Lung (tissue), 12 donors: ENCODE data around the gene GLCE. TPM values are rescaled to one million over a fixed set of nuclear protein-coding genes. Genes with fewer than 3 reads are reported as not detected.
A peak's percentile ranks its signal among the peaks of the same experiment; 100 is the strongest.

ENCODE experiments used
- ATAC-seq: fragments of 200-7000 bp; cut with Tn5 transposase; one replicate; pipeline ENCODE4 v1.9.1; 2020; ENCODE audit warnings: moderate number of reproducible peaks; ENCODE audit not compliant: insufficient read depth, low FRiP score
- DNase-seq, 3 donors: peaks; one replicate each; pipeline ENCODE4 v3.0.0-alpha.2; 2013 to 2017
- H3K27ac ChIP-seq, 2 donors: one replicate each; pipeline ENCODE4 v1.5.1; 2013; ENCODE audit warnings: mild to moderate bottlenecking in 2 of 2, moderate library complexity in 2 of 2, control low read depth in 1 of 2, inconsistent platforms in 1 of 2, low read depth in 1 of 2, low read length in 1 of 2
- H3K27me3 ChIP-seq, 3 donors: one replicate each; pipeline ENCODE4 v1.5.1; 2013; ENCODE audit warnings: low read length in 2 of 3; ENCODE audit not compliant: control insufficient read depth in 3 of 3, insufficient read depth in 3 of 3
- H3K36me3 ChIP-seq, 4 donors: one replicate each; pipeline ENCODE4 v1.5.1; 2013; ENCODE audit warnings: low read length in 4 of 4, mild to moderate bottlenecking in 1 of 4, moderate library complexity in 1 of 4; ENCODE audit not compliant: control insufficient read depth in 4 of 4, insufficient read depth in 4 of 4
- H3K4me1 ChIP-seq, 5 donors: one replicate each; pipeline ENCODE4 v1.5.1; 2013; ENCODE audit warnings: low read length in 5 of 5, mild to moderate bottlenecking in 2 of 5, moderate library complexity in 1 of 5; ENCODE audit not compliant: control insufficient read depth in 5 of 5, insufficient read depth in 5 of 5
- H3K4me3 ChIP-seq: one replicate; pipeline ENCODE4 v1.5.1; 2013; ENCODE audit warnings: mild to moderate bottlenecking, control low read depth, moderate library complexity
- H3K9ac ChIP-seq, 2 donors: one replicate each; pipeline ENCODE4 v1.5.1; 2013; ENCODE audit warnings: low read length in 2 of 2, control low read depth in 1 of 2; ENCODE audit not compliant: insufficient read depth in 1 of 2
- H3K9me3 ChIP-seq, 4 donors: one replicate each; pipeline ENCODE4 v1.5.1; 2013; ENCODE audit warnings: low read length in 3 of 4, mild to moderate bottlenecking in 1 of 4, moderate library complexity in 1 of 4; ENCODE audit not compliant: control insufficient read depth in 4 of 4, insufficient read depth in 3 of 4
- CTCF ChIP-seq: IDR thresholded peaks from 2 replicates; pipeline ENCODE4 v1.5.1; 2012; ENCODE audit warnings: mild to moderate bottlenecking; ENCODE audit errors: control extremely low read depth, extremely low read depth
- WGBS, 2 donors: extraction: QIAGEN DNeasy Blood & Tissue Kit; methylation state at CpG; one replicate each; pipeline ENCODE4 v1.1.7; 2013; 5-methylcytosine and 5-hydroxymethylcytosine counted together
- polyA plus RNA-seq, 2 donors: library from polyadenylated mRNA; stranded (reverse); fragments of 200-250 nt; gene quantifications; one replicate each; pipeline ENCODE4 v1.2.1, GENCODE V29; 2013
- total RNA-seq, 2 donors: library from RNA; depleted of rRNA in 1 of 2; stranded (reverse); fragments of >200 nt in 1 of 2; gene quantifications; one replicate each; pipeline ENCODE4 v1.2.1, GENCODE V29; 2014 to 2021
- donor health status: control.
- donor health status: control.
- donor health status: Bipolar disorder and iron deficiency.
- donor health status: healthy.
- donor health status: DM: yes; HTN: yes; CAD: no.

Gene GLCE
- total and polyA plus RNA-seq, 4 donors, result 13.5 to 76.7 (median 17.9) TPM

GRCh38 chr15:69158843-69159240 is 1.6 kb upstream of the GLCE start:
- Histone ChIP-seq H3K36me3 (no peaks in the 10 kb centered on the region), H3K27ac (no peak overlapping the region), H3K27me3 (no peaks in the 10 kb centered on the region), H3K9me3 (no peaks in the 10 kb centered on the region), H3K4me3 (no peak overlapping the region), H3K4me1 (peaks cover 0 to 22% (median 8%) of the 10 kb centered on the region in 5 donors), H3K9ac (no peak overlapping the region)
- DNase-seq (no peak), ATAC-seq (no peak)
- 97 to 98% methylated on average over 6 of the region's 6 CpGs for WGBS, 2 donors
- no peak for TF ChIP-seq CTCF

- H3K4me1 ChIP-seq, result peaks cover 0 to 22% (median 6%) of the 10 kb centered on the region in 5 donors
- H3K36me3 ChIP-seq, result no peaks in the 10 kb centered on the region
- DNase-seq (no peak), ATAC-seq (no peak)
- no peaks in the 10 kb centered on the region for H3K9me3 ChIP-seq
- WGBS, 2 donors, result 29 to 31% methylated on average over 7 of the region's 7 CpGs
- H3K9ac ChIP-seq, result peak overlapping the region in 1 of 2 donors; percentile 36
- H3K27ac ChIP-seq, result peak overlapping the region in 1 of 2 donors; percentile 88
- TF ChIP-seq CTCF, result no peak
- peak overlapping the region; percentile 87 for H3K4me3 ChIP-seq
- no peaks in the 10 kb centered on the region for H3K27me3 ChIP-seq
Measured at GRCh38 chr15:69159805-69160140, 662 bp upstream of the GLCE start.

GRCh38 chr15:69161079-69161877 is 843 bp downstream of the GLCE start:
- Histone ChIP-seq H3K9me3 (no peaks in the 10 kb centered on the region), H3K4me3 (peak overlapping the region; percentile 87), H3K36me3 (no peaks in the 10 kb centered on the region), H3K27me3 (no peaks in the 10 kb centered on the region), H3K9ac (peak overlapping the region; percentile 80 to 81), H3K27ac (peak overlapping the region; percentile 76 to 87), H3K4me1 (peaks cover 0 to 26% (median 5%) of the 10 kb centered on the region in 5 donors)
- DNase-seq, result peak; percentile 59 to 75 (median 69)
- 0 to 1% methylated on average over 51 of the region's 51 CpGs for WGBS, 2 donors
- peak; percentile 7 for TF ChIP-seq CTCF
- no peak for ATAC-seq
